HepG2 (cell line): ENCODE results near the gene SFTPB.

Source experiments
- ATF5 ChIP-seq: sonication (generic); formaldehyde crosslinking; IDR thresholded peaks from 2 replicates; pipeline ENCODE4 v1.4.0; 2020; ENCODE audit warnings: mild to moderate bottlenecking, low read depth, missing genetic modification reagents
- CBX2 ChIP-seq, 2 experiments: fragments of 200-600 bp in 1 of 2; sonication (generic); formaldehyde crosslinking in 1 of 2; IDR thresholded peaks; 2 replicates each; pipeline versions ENCODE4 v1.7.0 to v1.8.1; 2018 to 2022; ENCODE audit warnings: low read depth in 2 of 2, low read length in 1 of 2, mild to moderate bottlenecking in 1 of 2, missing genetic modification reagents in 1 of 2
- CREB1 ChIP-seq, 2 experiments: fragments of 450-650 bp in 1 of 2; IDR thresholded peaks; 2 replicates each; pipeline ENCODE4 v1.6.1; 2016 to 2017; ENCODE audit warnings: control low read depth in 1 of 2, mild to moderate bottlenecking in 1 of 2, missing compliant biosample characterization in 1 of 2, missing genetic modification characterization in 1 of 2
- CTCF ChIP-seq: sonication (generic); formaldehyde crosslinking; IDR thresholded peaks from 2 replicates; pipeline ENCODE4 v1.5.0; 2020; ENCODE audit warnings: mild to moderate bottlenecking, missing genetic modification reagents, moderate library complexity
- EP300 ChIP-seq, 3 experiments: sonication (generic) in 1 of 3; formaldehyde crosslinking in 1 of 3; IDR thresholded peaks; 2 replicates each; pipeline versions ENCODE4 v1.5.1 to v1.6.1; 2011 to 2020; ENCODE audit warnings: low read depth in 2 of 3, low read length in 2 of 3, borderline replicate concordance in 1 of 3, improper control_type of control experiment in 1 of 3, mild to moderate bottlenecking in 1 of 3, missing genetic modification reagents in 1 of 3, moderate library complexity in 1 of 3
- HCFC1 ChIP-seq: fragments of 150-350 bp; IDR thresholded peaks from 2 replicates; pipeline ENCODE4 v1.6.1; 2014; ENCODE audit warnings: low read depth, low read length
- POLR2AphosphoS5 ChIP-seq: IDR thresholded peaks from 2 replicates; pipeline ENCODE4 v1.6.1; 2012; ENCODE audit warnings: low read depth, low read length
- ZBTB39 ChIP-seq: sonication (generic); formaldehyde crosslinking; IDR thresholded peaks from 2 replicates; pipeline ENCODE4 v1.5.0; 2020; ENCODE audit warnings: missing genetic modification reagents
- ZNF580 ChIP-seq: IDR thresholded peaks from 2 replicates; pipeline ENCODE4 v1.6.1; 2016; ENCODE audit warnings: low read depth, borderline replicate concordance
- ZSCAN5A ChIP-seq: sonication (generic); formaldehyde crosslinking; IDR thresholded peaks from 2 replicates; pipeline ENCODE4 v1.8.0; 2022; ENCODE audit warnings: mild to moderate bottlenecking, missing genetic modification reagents, borderline replicate concordance

- no peak for TF ChIP-seq POLR2AphosphoS5
- TF ChIP-seq ZBTB39, result no peak
- TF ChIP-seq ZNF580 (CRISPR knock-in tag), result no peak
- TF ChIP-seq CTCF (CRISPR knock-in tag), result no peak
- TF ChIP-seq CREB1 (IDR thresholded peaks at IDR 0.05), result no peak
- TF ChIP-seq CREB1 (CRISPR knock-in tag; IDR thresholded peaks at IDR 0.05), result no peak
- no peak for TF ChIP-seq HCFC1
- TF ChIP-seq EP300 (IDR thresholded peaks at IDR 0.05; ENCODE audit: low read depth in 2 of 2, low read length in 2 of 2), result no peak
- no peak for TF ChIP-seq EP300 (CRISPR knock-in tag; IDR thresholded peaks at IDR 0.05; ENCODE audit: borderline replicate concordance)
- TF ChIP-seq ZSCAN5A (CRISPR knock-in tag), result no peak
- no peak for TF ChIP-seq CBX2 (IDR thresholded peaks at IDR 0.05; ENCODE audit: low read depth, low read length)
- TF ChIP-seq CBX2 (CRISPR knock-in tag; IDR thresholded peaks at IDR 0.05; ENCODE audit: low read depth), result no peak
- TF ChIP-seq ATF5 (CRISPR knock-in tag), result no peak
Measured at GRCh38 chr2:85623991-85624390, 44.0 kb downstream of the SFTPB start.
